Measurements from ENCODE around the gene PIP4K2C.
"Not testable (repeated sequence)": the region's sequence is repeated elsewhere in the genome, so short reads cannot be mapped to it uniquely, and the experiment has no call there.

PIP4K2C gene

DNA sequence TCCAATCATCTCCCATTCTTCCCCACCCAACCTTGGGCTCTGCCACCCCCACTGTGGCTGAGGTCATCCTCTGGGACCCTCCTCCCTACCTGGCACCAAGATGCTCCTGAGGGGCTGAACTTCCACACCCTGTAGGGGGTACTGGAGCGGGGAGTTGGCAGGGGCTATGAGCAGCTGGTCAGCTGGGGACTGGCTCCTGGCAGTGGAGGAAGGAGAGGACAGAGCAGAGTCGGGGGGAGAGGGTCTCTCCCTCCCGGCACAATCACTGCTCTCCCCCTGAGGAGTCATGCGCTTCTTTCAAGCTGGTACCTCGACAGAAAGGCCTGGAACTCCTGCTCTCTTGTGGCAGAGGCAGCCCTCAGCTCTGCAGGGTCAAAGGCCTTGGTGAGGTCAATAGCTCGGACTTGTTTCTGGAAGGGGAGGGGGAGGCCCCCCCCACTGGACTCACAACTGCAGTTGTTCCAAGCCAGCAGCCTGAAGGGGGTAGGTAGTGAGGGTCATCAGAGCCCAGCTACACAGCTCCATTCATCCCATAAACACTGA lies 40.0 kb downstream of the PIP4K2C start:
- DNase-seq (ENCODE audit: insufficient read length, low spot score): no peak
- no peak for TF ChIP-seq POLR2A (IDR thresholded peaks at IDR 0.05; ENCODE audit: low read depth, low read length)
- FAIRE-seq: no peak

DNA sequence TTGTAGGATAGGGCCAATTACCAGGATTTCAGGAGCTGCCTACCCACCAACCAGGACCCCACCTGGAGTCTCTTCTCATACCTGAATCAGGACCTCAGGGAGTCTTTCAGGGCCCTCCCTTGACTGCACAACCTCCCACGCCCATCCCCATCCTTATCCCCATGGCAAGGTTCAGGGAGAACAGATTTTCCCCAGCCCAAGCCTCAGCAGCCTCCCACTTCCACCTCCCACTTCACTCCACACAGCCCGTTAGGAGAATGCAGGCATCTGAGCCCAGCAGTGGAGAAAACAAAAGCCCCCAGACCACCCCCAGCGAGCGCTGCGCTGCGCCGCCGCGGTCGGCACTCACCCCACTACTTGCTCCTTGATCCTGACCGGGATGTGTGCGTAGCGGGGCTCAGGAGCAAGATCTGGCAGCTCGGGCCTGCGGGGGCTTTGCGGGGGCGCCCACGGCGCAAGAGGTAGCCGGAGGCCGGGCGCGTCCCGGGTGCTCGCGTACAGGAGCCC lies 40.6 kb downstream of the PIP4K2C start:
- DNase-seq (ENCODE audit: insufficient read length, low spot score) (no peak), FAIRE-seq (no peak)
- no peak for TF ChIP-seq POLR2A (IDR thresholded peaks at IDR 0.05; ENCODE audit: low read depth, low read length)

DNA sequence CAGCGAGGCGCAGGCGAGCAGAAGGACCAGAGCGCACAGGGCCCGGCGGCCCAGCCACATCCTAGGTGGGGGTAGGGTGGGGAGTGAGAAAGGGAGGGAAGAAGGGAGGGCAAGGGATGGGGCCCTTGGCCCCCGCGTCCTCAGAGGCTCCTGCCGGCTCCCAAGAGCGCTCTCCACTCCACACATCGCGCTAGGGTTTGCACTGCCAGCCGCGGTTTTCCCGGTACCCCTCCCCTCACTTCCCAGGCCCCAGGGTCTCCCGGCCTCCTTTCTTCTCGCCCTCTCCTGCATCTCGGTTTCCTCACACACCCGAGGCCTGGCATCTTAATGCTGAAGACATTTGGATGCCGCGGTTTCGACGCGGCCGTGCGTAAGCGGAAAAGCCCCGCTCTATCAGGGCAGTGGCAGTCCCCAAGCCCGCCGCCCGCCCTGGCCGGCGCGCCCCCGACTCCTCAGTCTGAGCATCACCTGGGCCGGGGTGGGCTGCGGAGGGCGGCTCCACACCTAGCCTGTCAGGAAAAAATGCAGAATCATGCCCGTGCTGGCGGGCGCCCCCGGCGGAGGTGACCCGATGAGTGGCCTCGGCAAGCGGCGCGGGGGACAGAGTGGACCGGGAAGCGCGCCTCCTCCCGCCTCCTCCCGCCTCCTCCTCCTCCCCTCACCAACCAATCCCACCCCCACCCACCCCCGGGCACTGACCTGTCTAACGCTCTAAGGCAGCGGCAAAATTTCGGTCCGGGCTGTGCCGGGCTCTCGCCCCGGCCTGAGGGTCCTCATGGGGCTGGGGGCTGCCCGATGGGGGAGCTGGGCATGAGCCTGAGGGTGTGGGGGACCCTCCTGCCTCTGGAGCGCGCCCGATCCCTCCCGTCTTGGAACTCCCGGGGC lies 41.3 kb downstream of the PIP4K2C start:
- DNase-seq (ENCODE audit: insufficient read length, low spot score): no peak
- no peak for FAIRE-seq
- 0 out of 2 replicates have a peak, but pooled peaks have one; percentile 21 for TF ChIP-seq POLR2A (IDR thresholded peaks at IDR 0.05; ENCODE audit: low read depth, low read length)

DNA sequence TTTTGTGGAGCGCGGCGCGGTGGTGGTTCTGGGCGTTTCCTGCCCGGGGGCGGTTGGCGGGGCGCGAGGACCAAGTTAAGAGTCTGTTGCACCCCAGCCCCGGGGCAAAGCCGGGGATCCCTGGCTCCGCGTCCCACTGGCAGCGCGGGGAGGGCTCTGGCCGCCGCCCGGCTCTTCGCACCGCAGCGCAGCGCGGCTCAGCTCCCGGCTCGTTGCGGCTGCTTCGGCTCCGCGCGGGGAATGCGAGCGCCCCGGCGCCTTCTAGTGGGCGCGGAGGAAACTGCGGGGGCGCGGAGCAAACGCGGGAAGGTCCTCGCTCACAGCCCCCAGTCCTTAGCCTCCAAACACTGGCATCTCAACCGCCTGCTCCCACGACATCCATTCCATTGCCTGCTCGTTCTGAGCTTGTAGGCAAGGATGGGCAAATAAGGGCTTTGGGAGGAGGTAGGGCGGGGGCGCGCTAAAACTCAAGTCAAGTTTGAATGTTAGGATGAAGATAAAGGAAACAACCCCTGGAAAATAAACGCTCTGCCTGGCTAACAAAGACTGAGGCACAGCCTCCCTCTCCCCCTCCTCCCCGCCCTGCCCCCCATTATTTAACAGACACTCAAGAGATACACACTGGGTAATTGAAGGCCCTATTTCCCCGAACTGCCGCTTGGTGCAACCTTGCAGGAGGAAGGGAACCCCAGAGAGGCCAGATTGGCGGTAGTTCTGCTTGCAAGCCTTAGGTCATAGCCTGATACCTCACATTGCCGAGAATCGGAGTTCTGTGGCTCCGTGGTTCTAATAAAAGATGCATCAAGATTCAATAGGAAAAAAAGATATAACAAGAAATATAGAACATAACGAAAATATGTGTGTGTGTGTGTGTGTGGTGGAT lies 42.2 kb downstream of the PIP4K2C start, which contains the start of gene B4GALNT1:
B4GALNT1 (minus strand) TSS at position 244 of the 883 bp plus-strand sequence. CDS start 1,069 bp downstream, outside the sequence.
- FAIRE-seq: no peak

DNA sequence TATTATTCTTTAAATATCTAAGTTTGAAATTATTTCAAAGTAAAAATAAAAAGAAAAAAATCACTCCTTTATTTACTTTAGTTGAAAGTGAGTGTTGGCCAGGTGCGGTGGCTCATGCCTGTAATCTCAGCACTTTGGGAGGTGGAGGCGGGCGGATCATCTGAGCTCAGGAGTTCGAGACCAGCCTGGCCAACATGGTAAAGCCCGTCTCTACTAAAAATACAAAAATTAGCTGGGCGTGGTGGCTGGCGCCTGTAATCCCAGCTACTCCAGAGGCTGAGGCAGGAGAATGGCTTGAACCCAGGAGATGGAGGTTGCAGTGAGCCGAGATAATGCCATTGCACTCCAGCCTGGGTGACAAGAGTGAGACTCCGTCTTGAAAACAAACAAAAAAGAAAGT lies 45.7 kb downstream of the PIP4K2C start:
- FAIRE-seq: not testable (repeated sequence)

More for the DNA sequence above, 42.2 kb downstream of the PIP4K2C start, which contains the start of gene B4GALNT1:
- DNase-seq (ENCODE audit: insufficient read length, low spot score): peak; percentile 82
- peak; percentile 32; the same call in 1 of the 2 replicates for TF ChIP-seq POLR2A (IDR thresholded peaks at IDR 0.05; ENCODE audit: low read depth, low read length)

DNA sequence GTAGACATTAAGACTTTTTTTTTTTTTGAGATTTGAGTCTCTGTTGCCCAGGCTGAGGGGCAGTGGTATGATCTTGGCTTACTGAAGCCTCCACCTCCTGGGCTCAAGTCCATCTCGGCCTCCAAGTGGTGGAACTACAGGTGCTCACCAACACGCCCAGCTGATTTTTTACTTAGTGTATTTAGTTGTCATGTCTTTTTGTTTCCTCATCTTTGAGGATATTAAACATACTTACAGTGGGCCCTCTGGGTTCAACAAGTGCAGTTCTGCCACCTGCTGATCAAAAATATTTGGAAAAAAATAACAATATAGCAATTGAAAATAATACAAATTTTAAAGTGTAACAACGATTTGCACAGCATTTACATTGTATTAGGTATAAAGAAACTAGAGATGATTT lies 46.4 kb downstream of the PIP4K2C start:
- DNase-seq (ENCODE audit: insufficient read length, low spot score) (no peak), FAIRE-seq (no peak)
- TF ChIP-seq POLR2A (IDR thresholded peaks at IDR 0.05; ENCODE audit: low read depth, low read length): no peak

More for the DNA sequence above, 45.7 kb downstream of the PIP4K2C start:
- not testable (repeated sequence) for DNase-seq (ENCODE audit: insufficient read length, low spot score)

DNA sequence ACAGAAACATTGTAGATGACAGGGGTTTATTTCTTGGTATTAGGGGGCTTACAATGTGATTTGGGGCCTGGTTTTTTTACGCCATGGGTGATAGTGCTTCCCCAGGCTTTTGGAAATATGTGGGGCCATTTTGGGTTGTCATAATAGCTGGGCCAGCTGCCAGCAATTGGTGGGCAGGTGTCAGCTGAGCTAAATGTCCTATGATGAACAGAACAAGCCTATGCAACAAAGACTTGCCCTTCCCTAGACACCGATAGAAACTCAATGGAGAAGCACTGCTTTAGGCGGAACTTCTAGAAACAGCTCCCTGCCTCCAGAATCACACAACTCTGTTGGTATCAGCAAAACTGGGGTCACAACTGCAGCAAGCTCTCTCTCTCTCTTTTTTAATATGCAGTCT lies 47.1 kb downstream of the PIP4K2C start:
- FAIRE-seq: no peak
- TF ChIP-seq POLR2A (IDR thresholded peaks at IDR 0.05; ENCODE audit: low read depth, low read length): no peak
- no peak for DNase-seq (ENCODE audit: insufficient read length, low spot score)

DNA sequence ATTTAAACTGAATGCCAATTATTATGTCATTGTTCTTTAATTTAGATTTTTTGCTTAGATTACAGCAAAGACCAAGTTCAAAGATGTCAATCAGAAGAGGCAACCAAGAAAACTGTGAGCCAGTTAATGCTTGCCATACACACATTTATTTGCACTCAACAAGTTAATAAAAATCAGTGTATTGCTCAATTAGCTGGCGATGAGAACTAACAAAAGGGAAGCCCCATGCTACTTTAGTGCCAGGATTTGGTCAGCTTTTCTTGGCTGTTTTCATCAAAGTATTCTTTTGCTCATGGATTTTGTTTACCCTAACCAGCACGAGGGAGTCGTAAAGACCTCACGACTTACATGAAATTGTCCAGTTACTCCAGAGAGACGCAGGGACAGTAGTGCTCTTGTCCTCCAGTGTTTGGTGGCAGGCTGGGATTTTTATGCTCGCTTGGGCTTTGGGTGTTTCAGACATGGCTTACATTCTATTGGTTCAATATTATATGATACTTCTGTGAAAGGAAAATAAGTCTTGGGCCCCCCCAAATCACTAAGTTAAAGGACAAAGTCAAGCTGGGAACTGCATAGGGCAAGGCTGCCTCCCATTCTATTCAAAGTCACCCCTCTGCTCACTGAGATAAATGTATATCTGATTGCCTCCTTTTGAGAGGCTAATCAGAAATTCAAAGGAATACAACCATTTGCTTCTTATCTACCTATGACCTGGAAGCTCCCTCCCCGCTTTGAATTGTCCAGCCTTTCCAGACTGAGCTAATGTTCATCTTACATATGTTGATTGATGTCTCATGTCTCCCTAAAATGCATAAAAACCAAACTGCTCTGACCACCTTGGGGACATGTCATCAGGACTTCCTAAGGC lies 49.4 kb downstream of the PIP4K2C start:
- no peak for TF ChIP-seq POLR2A (IDR thresholded peaks at IDR 0.05; ENCODE audit: low read depth, low read length)
- FAIRE-seq: no peak

DNA sequence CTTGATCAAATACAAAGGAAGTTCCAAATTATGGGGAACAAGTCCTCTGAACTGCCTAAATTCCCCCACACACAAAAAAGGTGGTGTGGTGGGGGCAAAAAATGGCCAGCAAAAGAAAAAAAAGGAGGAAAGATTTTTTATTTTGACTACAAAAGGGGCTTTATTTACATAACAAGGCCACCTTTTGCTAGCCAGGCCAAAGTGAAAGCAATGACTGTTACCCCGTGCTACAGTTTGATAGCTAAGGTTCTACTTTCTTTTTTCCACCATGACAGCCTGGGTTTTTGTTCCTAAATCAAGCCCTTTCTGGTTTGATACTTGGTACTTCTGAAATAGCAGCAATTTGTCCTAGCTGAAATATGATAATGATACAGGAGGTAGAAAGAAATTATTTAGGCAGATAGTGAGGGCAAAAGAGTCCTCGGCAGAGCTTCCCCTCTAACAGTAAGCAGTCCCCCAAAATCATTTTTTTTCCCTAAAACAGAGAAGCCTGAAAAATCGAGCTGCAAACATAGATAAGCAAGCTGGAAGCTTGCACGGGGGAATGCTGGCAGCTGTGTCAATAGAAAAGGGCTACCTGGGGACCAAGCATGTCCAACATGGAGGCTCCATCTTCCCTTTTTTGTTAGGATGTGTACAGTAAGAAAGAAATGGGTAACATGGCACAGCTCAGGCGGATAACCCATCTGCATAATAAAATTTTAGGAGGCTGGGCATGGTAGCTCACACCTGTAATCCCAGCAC lies 50.9 kb downstream of the PIP4K2C start:
- FAIRE-seq (no peak), DNase-seq (ENCODE audit: insufficient read length, low spot score) (no peak)
- TF ChIP-seq POLR2A (IDR thresholded peaks at IDR 0.05; ENCODE audit: low read depth, low read length): no peak

More for the DNA sequence above, 49.4 kb downstream of the PIP4K2C start:
- DNase-seq (ENCODE audit: insufficient read length, low spot score): no peak

DNA sequence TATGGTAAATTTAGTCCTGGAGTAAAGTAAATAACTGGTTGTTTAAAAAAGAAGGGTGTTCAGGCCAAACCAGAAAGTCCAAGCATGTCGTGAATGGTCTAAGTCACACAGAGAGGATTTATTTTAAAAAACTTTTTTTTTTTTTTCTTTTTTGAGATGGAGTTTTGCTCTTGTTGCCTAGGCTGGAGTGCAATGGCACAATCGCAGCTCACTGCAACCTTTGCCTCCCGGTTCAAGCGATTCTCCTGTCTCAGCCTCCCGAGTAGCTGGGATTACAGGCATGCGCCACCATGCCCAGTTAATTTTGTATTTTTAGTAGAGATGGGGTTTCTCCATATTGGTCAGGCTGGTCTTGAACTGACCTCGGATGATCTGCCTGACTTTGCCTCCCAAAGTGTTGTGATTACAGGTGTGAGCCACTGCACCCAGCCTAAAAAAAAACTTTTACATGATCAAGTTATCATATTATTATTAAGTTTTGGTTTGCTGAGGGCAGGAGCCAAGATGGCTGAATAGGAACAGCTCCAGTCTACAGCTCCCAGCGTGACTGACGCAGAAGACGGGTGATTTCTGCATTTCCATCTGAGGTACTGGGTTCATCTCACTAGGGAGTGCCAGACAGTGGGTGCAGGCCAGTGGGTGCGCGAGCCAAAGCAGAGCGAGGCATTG lies 55.1 kb downstream of the PIP4K2C start:
- not testable (repeated sequence) for FAIRE-seq; DNase-seq (ENCODE audit: insufficient read length, low spot score)

DNA sequence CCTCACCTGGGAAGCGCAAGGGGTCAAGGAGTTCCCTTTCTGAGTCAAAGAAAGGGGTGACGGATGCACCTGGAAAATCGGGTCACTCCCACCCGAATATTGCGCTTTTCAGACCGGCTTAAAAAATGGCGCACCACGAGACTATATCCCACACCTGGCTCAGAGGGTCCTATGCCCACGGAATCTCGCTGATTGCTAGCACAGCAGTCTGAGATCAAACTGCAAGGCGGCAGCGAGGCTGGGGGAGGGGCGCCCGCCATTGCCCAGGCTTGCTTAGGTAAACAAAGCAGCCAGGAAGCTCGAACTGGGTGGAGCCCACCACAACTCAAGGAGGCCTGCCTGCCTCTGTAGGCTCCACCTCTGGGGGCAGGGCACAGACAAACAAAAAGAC lies 55.7 kb downstream of the PIP4K2C start:
- not testable (repeated sequence) for DNase-seq (ENCODE audit: insufficient read length, low spot score); FAIRE-seq
